ENCODE results near the gene MED8. TPM values are rescaled to one million over a fixed set of nuclear protein-coding genes. Genes with fewer than 3 reads are reported as not detected.

Gene MED8
- total and polyA plus RNA-seq, 2 experiments from 2014 or later, result 16.6 to 25.7 TPM

- Mint-ChIP-seq H3K27me3 (ENCODE audit: insufficient read depth, low read depth, poor library complexity) (peaks cover under 1% of the 10 kb centered on the region), H3K4me1 (peaks cover 8% of the 10 kb centered on the region), H3K9me3 (no peaks in the 10 kb centered on the region), H3K36me3 (ENCODE audit: low read depth) (no peaks in the 10 kb centered on the region), H3K4me3 (no peak overlapping the region), H3K27ac (no peak overlapping the region)
- peaks cover 7% of the 10 kb centered on the region; the same call in 1 of the 2 replicates for H3K79me2 ChIP-seq (replicated peaks; ENCODE audit: insufficient read depth)
- H3K36me3 ChIP-seq (ENCODE audit: insufficient read depth), result no peaks in the 10 kb centered on the region
- H2AFZ ChIP-seq, result no peak overlapping the region
- H3K4me1 ChIP-seq (ENCODE audit: insufficient read depth), result peaks cover 7% of the 10 kb centered on the region; the same call in 1 of the 2 replicates
- TF ChIP-seq EZH2 (IDR thresholded peaks at IDR 0.05; ENCODE audit: low read depth, unreplicated experiment), result no peak
- no peak for TF ChIP-seq REST (IDR thresholded peaks at IDR 0.05; ENCODE audit: unreplicated experiment)
- TF ChIP-seq ZNF114 (CRISPR knock-in tag; IDR thresholded peaks at IDR 0.05), result no peak
- TF ChIP-seq ETS1 (IDR thresholded peaks at IDR 0.05), result no peak
- TF ChIP-seq ZNF462 (CRISPR knock-in tag; IDR thresholded peaks at IDR 0.05), result no peak
- TF ChIP-seq JUNB (IDR thresholded peaks at IDR 0.05; ENCODE audit: unreplicated experiment), result no peak
- TF ChIP-seq EZH2phosphoT487 (IDR thresholded peaks at IDR 0.05; ENCODE audit: unreplicated experiment), result no peak
- no peak for TF ChIP-seq NANOG (IDR thresholded peaks at IDR 0.05; ENCODE audit: borderline replicate concordance)
- no peak for TF ChIP-seq CTCF (conservative IDR thresholded peaks at IDR 0.05; ENCODE audit: low read depth in 2 of 2)
- no peak overlapping the region for H3K27ac ChIP-seq (ENCODE audit: low read depth)
- peaks cover 4% of the 10 kb centered on the region; the same call in 1 of the 2 replicates for H3F3A ChIP-seq (replicated peaks; ENCODE audit: low read depth)
- H3K4me3 ChIP-seq, result no peak overlapping the region
- no peaks in the 10 kb centered on the region for H3K27me3 ChIP-seq (ENCODE audit: insufficient read depth)
- H4K20me1 ChIP-seq (replicated peaks; ENCODE audit: insufficient read depth), result 0 out of 2 replicates have a peak, but pooled peaks cover 3% of the 10 kb centered on the region
- ATAC-seq (no peak), DNase-seq (ENCODE audit: low spot score) (no peak)
- no peak overlapping the region for H3K4me2 ChIP-seq
- no peaks in the 10 kb centered on the region for H3K9me2 ChIP-seq (ENCODE audit: insufficient read depth)
Observed at GRCh38 chr1:43373066-43373940, 16.3 kb downstream of the MED8 start.

All from GM23338 (cell line).